Islet precursor cell (in vitro differentiated cells): ENCODE data around the gene FAM53B.
A peak's percentile ranks its signal among the peaks of the same experiment; 100 is the strongest.

ENCODE experiments used
- DNase-seq: peaks from one replicate; pipeline ENCODE4 v3.0.0-alpha.2; 2018

FAM53B gene

GRCh38 chr10:124741922-124742412, 2.2 kb downstream of the FAM53B start:
- DNase-seq, result no peak

DNA sequence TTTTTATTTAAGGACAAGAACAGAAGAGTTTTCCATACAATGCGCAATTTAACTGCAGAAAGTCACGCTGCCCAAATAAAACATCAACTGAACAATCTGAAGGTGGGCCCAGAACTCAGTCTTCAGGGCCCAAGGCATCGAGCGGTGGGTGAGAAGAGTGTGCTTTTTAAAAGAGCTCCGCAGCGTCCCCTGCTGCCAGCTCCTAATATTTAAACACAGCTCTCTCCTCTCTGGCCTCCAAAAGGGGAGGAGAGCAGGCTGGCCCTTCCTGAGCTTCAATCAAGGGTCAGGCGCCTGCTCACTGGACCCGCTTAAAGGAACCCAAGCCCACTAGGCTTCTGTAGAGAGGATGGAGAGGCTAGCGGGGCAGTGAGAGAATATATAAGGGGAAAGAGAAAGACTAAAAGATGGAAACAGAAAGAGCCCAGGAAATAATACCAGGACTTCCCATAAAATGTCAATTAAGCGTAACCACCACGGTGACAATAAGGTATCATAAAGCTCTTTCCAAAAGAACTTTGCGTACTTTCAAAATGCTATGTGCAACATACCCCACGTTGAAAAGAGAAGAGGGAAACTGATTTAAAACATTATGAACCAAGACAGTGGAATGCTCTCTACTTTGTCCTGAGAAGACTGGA, 2.8 kb downstream of the FAM53B start:
- peak; percentile 90 for DNase-seq

DNA sequence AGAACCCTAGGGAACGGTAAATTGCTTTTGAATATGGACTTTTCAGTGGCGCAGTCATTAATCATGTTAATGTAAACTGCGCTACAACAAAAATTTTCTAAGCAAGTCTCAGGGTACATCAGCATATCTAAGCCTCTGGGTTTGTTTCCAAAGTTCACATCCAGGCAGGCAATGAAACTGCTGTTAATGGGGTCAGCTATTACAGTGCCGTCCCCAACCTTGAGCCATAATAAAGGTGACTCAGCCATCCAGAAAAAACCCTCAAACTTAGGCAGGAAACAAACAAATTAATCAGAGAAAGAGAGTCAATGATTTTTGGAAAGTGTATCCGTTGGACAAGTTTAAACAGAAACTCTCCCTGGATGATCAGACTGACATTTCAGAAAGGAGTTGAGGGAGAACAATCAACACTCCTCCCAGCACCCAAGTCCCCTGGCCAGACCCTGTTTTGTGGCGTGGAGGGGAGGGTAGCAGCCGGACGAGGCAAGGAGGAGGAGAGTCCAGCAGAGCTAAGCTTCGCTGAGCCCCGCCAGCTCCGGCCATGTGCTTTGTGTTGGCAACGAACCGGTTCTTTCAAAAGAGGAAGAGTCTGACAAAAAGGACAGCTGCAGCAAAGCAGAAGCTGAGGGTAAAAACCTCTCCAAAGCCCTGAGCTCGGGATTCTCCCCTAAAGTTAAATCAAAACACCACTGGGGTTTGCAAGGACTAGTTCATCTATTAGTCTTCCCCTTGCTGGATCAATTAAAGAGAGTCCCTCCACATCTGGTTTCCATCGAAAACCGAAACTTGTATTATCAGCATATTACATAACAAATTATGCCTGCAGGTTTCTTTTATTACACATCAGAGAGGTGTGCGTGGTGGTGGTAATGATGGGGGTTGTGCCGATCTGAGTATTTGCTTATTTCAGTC, 3.6 kb downstream of the FAM53B start:
- DNase-seq, result no peak

DNA sequence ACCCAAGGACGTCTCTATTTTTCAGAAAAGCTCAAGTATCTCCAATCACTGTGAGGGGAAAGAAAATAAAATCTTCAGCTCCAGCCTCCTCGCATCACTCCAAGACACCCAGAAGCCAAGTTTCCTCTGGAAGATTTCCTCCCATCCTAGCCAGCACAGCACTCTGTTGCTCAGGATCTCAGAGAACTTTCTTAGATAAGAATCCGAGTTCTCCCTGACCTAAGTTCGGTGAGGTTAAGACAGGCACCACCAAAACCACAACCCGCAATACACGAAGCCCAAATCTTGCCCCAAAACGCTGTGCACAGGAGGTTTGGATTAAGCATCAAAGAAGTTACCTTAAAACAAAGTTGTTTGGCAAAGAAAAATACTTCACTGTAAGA, 4.2 kb downstream of the FAM53B start:
- DNase-seq, result no peak

DNA sequence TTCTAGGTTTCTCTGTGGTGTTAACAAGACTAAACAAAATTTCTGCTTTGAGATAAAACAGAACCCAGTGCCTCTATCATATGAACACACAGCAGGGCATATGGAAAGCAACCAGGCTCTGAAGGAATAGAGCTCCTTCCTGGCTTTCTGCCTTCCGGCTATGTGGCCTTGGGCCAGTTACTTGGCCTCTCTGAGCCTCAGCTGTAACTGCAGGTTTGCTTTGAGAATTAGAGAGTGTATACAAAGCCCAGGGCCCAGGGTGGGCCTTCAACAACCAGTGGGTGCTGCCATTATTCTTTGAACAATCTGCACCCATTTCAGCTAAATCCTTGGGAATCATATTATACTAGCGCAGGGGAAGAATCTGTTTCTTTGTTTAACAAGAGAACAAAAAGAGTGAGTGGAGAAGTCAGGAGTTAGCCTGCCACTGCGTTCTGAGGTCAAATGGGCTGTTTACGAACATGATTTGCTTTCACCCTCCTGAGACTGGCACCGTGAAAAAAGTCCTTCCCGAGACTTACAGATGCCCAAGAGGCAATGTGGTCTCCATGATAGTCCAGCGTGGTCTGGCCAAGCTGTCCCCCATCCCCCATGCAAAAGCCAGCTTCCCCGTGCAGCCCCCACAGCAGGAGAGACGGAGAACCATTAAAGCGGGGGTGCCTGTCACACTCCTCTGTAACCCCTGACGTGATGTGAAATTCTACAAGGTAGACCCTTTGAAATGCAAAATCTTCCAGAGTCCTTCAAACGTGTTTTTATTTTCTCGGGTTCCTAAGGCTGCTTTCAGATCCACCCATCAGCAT, 4.9 kb downstream of the FAM53B start:
- DNase-seq, result no peak

DNA sequence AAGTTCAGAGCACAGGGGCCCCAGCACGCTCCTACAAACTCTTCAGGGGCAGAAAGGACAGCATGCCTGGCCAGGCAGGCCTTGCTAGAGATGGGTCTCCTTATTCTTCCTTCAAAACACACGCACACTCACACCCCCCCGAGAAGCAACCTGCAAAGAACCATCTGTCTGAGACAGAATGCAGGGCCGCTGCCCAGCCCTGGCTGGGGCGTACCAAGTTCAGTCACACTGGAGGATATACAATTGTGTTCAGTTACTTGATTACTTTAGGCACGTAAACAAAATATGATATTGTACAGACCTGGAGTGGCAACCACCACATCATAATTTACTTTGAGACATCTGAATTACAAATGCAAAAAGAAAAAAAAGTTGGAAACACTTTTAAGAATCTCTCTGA, 5.7 kb downstream of the FAM53B start:
- no peak for DNase-seq

DNA sequence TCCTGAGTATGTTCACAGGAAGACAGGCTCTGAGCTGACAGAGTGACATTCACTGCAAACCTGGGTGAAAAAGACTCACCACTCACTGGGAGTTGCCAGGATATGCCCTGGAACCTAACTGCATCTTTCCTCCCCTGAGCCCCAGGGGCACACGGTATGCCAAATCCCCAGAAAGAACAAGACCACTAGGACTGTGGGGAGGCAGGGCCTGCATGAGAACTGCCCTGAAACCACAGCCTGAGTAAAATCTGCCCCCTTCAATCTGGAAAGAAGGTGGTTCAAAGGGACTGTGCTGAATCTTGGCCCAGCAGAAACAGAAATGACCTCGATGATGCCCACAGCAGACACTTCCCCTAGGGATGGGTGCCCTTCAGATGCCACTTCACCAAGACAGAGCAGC, 6.5 kb downstream of the FAM53B start:
- DNase-seq, result no peak

GRCh38 chr10:124737221-124737620, 7.0 kb downstream of the FAM53B start:
- no peak for DNase-seq

DNA sequence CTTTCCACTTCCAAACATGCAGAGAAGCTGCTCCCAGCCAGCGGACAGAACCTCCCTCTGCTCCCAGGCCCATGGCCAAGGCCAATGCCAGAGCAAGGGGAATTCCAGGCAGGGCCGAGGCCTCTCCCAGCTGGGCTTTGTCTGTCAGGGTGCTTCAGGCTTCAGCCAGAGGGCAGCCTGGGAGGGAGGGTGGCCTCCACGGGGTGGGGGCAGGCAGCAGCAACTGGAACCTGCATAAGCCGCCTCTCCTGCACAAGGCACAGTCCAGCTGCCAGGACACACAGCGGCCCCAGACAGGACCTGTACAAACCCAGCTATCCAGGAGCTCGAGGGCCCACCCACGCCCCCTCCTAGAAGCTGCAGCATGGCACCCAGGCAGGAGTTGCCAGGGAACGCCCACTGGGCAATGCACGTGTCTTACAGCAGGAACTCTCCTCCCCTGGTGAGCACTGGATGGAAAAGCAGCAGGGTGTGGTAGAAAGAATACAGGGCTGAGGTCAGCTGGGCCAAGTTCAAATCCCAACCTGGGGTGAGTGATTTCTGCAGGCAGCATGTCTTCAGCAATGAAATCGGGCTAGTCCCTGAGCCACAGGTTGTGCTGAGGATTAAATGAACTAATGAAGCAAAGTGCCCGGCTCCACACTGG, 7.6 kb downstream of the FAM53B start:
- no peak for DNase-seq

DNA sequence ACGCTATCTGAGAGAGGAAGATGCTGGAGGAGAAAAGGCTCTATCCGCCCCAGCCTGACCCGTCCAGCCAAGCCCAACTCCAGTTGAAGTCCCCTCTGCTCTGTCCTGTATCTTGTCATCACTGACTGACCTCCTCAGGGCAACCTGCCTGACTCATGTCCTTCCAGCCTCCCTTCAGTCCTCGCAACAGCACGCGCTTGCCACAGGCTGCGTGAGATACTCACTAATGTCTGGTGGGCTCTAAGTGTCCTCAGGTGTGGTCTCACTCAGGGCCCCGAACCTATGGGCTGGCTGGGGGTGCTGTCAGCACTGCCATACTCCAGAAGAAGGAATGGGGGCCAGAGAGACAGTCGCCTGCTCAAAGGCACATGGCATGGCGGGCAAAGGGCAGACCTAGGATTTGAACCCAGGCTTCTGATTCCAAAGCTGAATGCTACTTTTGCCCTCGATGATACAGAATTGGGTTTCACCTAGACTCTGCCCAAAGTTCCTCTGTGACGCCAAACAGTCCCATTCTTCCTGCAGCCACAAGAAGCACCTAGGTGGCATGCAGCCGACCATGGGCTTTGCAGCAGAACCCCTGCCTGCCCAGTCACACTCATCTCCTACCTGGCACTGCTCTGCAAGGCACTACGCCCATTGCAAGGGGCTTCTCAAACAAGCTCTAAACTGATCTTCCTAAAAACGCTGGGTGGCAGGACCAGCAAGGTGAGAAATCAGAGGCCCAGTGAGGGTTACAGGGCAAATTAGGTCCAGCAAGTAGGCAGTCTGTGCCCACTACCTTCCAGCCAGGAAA, 8.5 kb downstream of the FAM53B start:
- peak; percentile 53 for DNase-seq

- peak; percentile 51 for DNase-seq
Measured at GRCh38 chr10:124734311-124735166, 9.6 kb downstream of the FAM53B start.

DNA sequence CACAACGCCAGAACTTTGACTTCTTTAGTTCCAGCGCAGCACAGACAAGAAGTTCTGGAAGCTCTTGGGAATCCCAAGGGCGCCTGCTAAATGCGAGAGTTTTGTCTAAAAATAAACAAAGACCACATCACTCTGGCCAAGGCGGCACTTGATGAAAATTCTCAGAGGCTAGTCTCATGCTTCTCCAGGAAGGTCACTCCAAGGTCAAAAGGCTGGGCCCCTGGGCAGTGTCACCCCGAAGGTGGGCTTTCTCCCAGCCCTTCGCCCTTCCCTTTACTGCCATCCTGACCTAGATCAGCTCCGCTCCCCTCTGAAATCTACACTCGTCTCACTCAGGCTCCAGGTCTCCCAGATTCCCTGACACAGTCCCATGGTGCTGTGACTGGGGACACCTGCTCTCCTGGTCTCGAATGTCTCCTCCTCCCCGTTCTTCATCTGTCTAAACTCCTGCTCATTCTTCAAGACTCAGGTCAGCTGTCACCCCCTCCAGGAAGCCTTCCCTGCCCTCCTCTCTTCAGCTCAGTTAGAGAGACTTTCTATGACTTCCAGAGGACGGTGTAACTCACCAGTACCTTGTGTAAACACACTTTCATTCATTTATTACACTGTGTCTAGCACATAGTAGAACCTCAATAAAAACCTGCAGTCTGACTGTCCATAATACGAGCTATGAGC, 10.5 kb downstream of the FAM53B start:
- DNase-seq, result no peak

DNA sequence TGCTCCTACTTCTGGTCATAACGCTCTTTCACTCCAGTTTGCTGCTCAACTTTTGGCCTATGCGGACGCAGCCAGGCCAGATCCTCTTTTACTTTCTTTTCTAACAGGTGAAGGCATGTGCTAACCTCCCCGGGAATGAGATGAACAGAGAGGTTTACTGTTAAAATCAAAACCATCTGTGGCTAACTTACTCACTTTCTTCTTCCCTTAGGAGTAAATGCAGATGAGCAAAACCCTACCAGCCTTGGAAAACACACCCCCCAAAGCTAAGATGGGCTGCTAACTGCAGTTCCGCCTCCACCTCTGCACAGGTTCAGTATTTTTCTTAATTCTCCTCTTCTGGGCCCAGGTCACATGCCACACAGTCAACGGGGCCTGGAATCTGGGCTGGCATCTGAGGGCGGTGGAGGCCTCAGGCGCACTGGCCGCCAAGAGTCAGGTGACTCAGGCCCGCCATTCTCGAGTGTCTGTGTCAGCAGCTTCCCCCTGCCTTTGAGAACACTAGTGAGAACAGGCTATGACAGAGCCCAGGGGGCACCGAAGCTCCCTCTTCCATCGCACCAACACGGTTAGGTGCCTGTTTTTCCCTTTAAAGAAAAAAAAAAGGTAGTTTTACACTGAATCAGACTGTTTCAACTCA, 11.1 kb downstream of the FAM53B start:
- DNase-seq, result peak; percentile 79

DNA sequence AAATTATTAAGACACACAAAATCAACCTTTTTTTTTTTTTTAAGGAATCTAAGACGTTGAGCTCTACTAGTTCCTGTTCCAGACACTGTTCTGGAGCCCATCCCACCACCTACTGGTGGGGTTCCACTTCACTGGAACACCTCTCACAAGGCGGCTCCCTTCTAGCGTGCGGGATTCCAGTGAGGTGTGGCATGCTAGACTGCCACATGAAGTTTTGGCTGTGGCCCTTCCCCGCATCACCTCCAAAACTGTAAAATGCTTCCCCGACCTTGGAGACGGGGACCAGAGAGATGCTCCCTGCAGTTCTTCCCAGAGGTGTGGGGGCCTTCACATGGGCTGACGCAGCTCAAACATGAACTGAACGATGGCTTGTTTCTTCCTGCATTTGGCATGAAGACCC, 12.6 kb downstream of the FAM53B start:
- DNase-seq, result peak; percentile 27

GRCh38 chr10:124730790-124731189, 13.4 kb downstream of the FAM53B start:
- DNase-seq, result no peak

- no peak for DNase-seq
Measured at GRCh38 chr10:124728830-124729661, 15.1 kb downstream of the FAM53B start.

GRCh38 chr10:124728071-124728829, 15.9 kb downstream of the FAM53B start:
- peak; percentile 73 for DNase-seq

- no peak for DNase-seq
Measured at GRCh38 chr10:124727361-124727960, 16.7 kb downstream of the FAM53B start.
